Measurements from ENCODE around the gene FOXF1.

FOXF1 gene

GRCh38 chr16:86492267-86492960 lies 17.9 kb upstream of the FOXF1 start:
- DNase-seq = no peak

DNA sequence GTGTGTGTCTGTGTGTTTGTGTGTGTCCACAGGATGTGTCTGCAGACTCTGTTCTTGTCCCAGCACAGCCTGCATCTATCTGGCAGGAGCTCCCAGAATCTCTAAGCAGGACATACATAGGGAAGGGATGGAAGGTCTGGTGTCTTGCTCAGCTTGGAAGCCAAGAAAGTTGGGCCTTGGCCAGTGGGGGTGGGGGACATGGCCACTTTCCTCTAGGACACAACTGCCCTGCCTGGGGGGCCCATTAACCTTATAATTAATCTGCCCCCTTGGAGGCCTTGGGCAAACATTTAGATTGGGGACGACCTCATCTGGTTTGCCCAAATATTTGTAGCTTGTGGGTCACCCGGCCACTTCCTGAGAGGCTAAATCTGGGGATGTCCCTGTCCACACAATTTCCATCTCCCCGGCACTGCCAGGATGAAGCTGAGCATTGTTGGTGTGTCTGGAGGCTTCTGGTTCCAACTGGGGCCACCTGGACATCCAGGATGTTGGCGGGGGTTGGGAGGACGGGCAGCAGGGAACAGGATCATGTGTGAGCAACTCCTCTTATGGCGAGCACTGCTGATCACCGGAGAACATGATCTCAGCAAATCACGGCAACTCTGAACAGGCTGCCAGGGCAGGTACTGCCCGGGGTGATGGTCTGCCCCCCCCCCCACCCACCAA lies 17.2 kb upstream of the FOXF1 start:
- no peak for DNase-seq

- DNase-seq = no peak
Observed at GRCh38 chr16:86494039-86494564, 16.2 kb upstream of the FOXF1 start.

DNA sequence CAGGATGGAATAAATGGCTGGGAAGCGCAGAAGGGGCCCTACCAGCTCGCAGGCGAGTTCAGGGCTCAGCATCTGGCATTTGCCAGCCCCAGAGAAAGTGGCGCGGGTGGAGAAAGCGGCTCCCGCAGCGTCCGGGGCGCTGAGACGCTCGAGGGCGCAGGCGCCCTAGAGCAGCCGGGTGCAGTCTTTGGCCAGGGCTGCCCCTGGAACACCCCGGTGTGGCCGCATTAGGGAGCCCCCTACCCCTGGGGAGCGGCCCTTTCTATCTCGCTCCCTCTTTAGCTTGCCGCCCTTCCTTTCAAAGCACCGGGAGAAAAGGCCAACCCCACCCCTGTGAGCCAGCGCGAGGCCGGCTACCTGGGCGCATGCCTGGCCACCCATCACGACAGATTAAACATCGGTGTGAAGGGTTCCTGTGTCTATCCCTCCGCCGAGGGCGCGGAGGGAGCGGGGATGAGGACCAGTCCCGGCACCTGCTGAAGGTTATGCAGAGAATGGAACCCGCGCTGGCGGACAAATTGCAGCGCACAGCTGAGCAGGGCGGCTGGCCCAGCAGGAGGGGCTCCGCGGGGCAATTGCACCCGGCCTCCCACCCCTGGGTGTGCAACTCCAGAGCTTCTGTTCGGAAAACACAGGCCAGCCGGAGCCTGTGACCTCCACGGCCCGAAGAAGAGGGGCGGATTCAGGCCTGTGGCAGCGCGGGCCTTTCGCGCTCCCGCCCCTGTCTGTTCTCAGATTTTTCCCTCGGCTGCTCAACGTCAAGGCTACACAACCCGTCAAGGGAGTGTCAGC lies 15.6 kb upstream of the FOXF1 start:
- DNase-seq = no peak

GRCh38 chr16:86495357-86495701 lies 15.0 kb upstream of the FOXF1 start:
- DNase-seq = no peak

- no peak for DNase-seq
Observed at GRCh38 chr16:86495756-86496261, 14.5 kb upstream of the FOXF1 start.

GRCh38 chr16:86496262-86496928 lies 13.9 kb upstream of the FOXF1 start:
- DNase-seq = no peak

DNA sequence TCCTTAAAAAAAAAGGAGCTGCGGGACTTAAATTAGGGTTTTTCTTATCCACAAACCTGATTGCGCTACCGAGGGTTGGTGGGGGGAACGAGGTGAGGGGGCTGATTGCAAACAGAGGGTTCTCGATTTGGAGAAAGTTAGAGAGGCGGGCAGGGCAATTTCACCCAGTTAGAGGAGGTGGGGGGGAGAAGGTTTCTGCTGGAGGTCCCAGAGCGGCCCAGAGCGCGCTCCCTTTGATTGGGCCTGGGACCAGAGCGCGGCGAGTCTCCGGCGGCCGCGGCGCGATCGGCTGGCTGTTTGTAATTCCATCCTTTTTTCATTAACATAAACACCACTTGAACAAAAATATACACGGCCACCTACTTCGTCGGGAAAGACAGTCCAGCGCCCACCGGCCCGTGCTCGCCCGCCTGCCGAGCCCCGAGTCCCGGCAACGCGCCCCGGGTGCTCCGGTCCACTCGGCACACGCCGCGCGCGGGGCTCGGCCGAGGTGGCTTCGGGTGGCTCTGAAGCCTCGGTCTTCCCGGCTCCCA lies 13.3 kb upstream of the FOXF1 start:
- DNase-seq = no peak

DNA sequence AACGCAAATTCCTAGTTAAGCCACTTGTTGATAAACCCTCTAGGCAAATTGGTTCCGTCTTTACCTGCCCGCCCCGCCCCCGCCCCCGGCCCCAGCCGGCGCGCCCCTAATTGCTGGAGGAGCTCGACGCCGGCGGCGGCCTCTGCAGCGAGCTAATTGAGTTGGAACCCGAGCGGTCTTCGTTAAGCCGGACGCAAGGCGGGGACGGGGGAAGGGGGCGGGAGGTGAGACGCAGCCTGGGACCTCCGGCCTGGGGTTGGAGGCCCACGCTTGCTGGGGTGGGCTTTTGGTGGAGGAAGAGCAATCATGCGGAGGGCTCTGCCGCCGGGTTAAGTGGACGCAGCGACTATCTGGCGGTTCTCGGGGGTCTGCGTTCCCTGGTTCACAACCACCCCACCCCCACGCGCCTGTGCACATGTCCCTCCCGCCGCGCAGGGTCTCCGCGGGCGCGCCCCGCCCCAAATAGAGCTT lies 12.7 kb upstream of the FOXF1 start:
- no peak for DNase-seq

GRCh38 chr16:86498155-86498670 lies 12.1 kb upstream of the FOXF1 start:
- no peak for DNase-seq

GRCh38 chr16:86498671-86499439 lies 11.5 kb upstream of the FOXF1 start:
- no peak for DNase-seq

DNA sequence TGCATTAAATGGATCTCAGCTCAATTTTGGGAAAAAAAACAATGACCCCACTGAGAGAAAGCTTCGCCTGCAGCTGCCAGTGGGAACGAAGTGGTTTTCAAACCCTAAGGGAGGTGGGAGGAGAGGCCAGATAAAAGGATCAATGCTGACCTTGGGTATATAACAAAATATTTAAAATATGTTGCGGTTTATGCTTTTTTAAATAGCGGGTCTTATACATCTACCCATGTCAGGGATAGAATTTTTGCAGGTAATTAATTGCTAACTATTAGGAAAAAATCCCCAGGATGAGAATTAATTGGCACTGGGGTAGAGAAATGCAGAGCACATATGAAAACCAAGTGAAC lies 10.9 kb upstream of the FOXF1 start:
- DNase-seq = no peak

DNA sequence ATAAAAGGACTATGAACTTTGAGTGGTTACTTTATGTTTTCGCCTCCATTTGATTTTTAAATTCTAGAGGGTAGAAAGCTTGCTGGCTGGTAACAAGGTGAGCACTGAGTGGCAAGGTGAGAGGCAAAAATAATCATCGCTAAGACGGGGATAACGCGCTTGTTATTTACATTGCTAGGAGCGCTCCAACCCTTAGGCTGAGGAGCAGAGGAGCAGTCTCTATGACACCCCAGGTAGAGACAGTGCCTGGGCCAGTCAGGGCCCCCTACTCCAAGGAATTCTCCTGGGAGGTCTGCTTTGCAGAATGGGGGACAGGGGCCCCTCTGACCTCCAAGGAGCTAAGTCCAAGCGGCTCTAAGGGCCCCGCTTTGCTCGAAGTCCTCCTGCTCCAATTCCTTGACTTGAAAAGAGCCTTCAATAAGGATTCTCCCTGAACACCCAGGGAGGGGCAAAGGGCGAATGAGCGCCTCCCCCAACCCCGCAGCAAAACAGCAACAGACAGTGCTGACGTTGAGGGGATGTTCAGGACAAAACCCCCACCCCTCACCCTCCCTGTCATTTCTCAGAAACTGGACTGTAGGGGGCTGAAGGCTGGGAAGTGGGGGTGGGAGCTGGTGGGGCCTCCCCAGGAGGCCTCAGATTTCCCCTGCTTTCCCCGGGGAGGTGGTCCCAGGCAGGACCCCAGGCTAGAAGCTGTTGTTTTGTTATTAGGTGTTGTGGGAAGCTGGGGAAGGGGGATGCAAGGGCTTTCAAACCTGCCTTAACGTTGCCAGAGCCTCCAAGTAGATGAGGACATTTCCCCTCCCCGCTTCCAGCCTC lies 10.2 kb upstream of the FOXF1 start:
- DNase-seq = no peak

GRCh38 chr16:86500708-86501510 lies 9.4 kb upstream of the FOXF1 start:
- no peak for DNase-seq

- no peak for DNase-seq
Observed at GRCh38 chr16:86501989-86502855, 8.1 kb upstream of the FOXF1 start.

GRCh38 chr16:86502856-86503748 lies 7.2 kb upstream of the FOXF1 start:
- DNase-seq = no peak
